ENCODE data around the gene GALNT18. TPM values are rescaled to one million over a fixed set of nuclear protein-coding genes. Genes with fewer than 3 reads are reported as not detected.

Gene GALNT18
- total RNA-seq, 1 experiment from 2014 or later: 4.0 TPM

DNA sequence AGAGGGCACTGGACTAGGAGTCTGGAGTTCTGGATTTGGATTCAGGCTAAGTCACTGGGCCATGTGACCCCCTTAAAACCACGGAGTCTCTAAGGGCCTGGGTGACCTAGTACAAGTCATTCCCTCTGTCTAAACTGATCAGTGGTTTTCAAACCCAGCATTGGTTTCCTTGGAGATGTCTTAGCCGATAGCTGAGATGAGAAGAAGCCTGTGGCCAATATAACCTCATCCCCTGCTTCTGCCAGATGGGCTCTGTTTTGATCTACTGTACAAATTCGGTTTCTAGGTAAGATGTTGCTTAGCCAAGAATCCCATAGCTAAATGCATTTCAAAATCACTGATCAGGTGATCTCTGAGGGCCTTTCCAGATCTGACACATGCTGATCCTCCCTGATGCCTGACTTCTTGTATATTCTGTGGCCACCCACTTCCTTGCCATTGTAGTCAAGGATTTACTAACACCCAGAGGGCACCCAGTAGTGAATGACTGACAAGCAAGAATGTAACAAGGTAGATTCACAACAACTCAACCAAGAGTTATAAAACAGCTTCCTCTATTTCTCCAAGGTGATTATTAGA is 53.1 kb downstream of the GALNT18 start:
- peak; percentile 20 for DNase-seq (ENCODE audit: low read depth)

DNA sequence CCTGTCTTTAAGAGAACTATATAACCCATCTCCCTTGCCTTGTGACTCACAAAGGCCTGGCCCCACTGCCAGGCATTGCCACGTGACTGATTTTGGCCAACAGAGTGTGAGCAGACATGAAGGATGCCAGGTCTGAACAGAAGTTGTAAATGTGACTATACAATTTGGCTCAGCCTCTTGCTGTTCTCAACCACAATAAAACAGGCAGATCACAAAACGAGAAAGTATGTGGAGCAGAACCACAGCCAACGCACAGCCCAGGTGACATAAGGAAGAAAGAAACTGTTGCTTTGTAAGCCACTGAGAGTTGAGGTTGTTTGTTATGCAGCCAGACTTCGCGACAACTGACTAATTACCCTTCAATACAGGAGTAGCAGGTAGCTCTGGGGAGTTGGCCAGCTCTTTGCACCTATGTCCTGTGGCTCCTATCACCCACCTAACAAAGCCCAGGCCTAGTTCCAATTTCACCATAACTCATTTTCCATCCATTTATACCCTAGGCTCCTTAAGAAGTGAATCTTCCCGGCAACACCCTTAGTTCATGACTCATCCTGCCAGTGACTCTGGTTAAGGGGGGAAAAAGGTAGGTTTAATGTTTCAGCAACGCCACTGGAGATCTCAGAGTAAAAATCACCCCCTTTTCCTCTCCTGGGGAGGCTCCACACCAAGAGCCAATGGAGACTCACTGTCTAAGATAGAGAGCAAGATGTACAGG is 53.7 kb downstream of the GALNT18 start:
- peak; percentile 22 for DNase-seq (ENCODE audit: low read depth)

DNA sequence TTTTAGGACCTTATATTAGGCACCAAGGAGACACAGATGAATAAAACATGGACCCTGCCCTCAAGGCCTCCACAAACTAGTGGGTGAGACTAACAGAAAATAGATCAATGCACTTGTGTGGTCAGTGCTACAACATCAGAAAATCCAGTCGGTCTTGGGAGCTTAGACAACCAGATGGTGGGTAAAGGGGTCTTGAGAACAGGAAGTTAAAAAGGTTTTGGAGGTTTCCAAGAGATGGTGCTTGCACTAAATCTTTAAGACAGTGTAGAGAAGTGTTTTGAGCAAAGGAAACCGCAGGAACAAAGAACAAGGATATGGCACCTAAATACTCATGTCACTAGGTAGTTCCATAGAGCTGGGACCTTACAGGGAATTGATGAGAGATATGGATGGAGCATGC is 56.2 kb downstream of the GALNT18 start:
- DNase-seq (ENCODE audit: low read depth): no peak

DNA sequence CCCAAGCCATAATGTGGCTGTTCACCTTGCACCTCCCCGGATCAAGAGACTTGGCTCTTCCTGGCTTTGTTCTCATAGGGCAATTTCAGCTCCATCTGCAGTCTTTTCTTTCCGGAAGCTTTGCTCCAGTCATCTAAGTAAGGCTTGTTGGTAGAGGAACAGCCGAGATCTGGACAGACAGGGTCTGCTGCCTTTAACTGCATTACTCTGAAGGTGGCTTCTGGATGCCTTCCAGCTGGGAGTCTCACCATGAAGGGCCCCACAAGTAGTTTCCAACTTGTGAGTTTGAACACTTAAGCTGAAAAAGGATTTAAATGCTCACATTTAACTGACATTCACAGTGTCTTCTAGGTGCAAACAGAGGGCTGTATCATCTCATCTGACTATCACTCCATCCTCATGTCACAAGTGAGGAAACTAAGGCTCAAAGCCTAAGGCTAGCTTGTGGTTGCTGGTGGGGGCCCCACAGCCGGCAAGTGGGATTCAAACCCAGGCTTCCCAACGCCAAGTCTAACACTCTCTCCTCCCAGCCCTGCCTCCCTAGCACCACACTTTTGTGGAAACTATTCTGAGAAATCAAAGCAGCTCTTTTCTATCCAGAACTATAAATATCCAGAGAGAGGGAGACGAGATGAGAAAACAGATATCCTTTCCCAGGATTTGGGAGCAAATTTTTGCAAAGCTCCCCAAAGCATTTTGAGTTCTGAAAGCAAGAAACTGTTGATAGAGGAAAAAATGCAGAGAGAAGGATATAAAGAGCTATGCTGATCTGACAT is 58.4 kb downstream of the GALNT18 start:
- no peak for DNase-seq (ENCODE audit: low read depth)

DNA sequence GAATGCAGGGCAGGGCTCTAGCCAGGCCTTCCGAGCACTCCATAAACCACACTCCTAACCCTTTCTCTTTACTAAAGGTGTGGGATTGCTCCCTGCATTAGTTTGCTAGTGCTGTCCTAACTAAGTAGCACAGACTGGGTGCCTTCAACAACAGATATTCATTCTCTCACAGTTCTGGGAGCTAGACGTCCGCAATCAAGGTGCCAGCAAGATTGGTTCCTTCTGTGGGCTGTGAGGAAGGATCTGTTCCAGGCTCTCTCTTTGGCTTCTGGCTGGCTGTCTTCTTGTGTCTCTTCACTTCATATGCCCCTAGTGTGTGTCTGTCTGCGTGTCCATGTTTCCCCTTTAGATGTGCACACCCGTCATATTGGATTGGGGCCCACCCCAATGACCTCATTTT is 59.8 kb downstream of the GALNT18 start:
- no peak for DNase-seq (ENCODE audit: low read depth)

DNA sequence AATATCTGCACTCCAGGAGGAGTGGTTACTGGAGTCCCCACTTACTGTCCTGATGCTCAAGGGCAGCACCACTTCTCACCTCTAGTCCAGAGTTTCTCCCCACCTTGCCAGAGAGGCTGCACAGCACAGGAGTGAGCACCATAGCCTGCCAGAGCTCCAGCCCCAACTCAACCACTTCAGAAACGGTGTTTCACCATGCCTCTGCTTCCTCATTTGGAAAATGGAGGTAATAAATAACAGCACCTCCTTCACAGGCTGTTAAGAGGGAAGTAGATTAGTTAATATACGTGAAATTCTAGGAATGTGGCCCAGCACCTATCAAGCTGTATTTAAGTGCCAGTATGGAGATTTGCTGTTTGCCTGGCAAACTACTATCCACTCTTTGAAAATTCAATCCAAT is 63.0 kb downstream of the GALNT18 start:
- no peak for DNase-seq (ENCODE audit: low read depth)

DNA sequence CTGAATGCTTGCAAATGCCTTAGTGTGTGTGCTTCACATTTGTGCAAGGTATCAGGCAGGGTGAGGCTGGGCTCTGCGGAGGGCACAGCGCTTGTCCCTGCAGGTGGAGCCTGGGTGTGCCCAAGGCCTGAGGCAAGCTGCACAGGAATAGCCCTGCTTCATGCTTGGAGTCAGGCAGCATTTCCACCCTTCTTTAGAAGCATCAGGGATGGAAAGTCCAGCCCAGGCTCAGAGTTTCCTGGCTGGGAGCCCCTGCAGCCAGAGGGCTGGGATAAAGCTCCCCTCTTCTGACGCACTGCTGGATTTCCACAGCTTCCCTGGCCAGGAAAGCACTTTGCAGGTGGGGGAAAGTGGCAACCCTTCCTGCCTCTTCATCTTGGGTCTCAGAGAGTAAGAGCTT is 63.4 kb downstream of the GALNT18 start:
- no peak for DNase-seq (ENCODE audit: low read depth)

DNA sequence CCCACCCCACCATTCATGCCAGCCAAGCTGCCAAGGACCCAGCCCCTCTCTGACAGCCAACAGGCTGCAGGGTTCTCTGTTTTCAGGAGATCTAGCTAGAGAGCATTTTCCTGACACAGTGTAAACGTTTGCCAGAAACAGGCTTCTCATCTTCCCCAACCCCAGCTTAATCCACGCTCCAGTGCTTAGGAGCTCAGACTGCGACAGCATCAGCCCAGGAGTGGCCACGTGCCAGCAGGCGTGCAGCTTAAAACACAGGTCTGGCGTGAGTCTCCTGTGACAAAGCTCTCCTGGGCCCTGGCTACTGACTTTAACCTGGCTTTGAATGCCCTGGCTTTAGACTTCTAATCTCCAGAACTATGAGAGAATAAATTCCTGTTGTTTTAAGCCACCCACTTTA is 66.6 kb downstream of the GALNT18 start:
- DNase-seq (ENCODE audit: low read depth): no peak

DNA sequence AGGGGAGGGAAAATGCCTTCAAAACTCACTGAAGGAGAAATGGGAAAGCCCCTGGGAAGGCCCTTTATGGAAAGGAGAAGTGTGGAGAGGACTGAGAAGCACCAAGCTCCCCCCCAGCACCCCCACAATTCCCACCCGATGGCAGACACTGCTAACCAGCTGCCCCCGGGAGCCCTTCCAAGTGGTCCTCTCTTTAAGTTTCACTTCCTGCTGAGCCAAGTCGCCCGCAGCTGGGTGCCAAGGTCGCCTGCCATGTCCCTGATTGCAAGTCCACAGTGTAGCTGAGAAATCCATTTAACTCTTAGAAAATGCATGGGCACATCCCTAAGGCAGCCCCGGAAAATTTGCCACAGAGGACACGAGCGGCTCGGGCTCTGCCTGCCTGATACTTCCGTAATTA is 68.2 kb downstream of the GALNT18 start:
- DNase-seq (ENCODE audit: low read depth): no peak

DNA sequence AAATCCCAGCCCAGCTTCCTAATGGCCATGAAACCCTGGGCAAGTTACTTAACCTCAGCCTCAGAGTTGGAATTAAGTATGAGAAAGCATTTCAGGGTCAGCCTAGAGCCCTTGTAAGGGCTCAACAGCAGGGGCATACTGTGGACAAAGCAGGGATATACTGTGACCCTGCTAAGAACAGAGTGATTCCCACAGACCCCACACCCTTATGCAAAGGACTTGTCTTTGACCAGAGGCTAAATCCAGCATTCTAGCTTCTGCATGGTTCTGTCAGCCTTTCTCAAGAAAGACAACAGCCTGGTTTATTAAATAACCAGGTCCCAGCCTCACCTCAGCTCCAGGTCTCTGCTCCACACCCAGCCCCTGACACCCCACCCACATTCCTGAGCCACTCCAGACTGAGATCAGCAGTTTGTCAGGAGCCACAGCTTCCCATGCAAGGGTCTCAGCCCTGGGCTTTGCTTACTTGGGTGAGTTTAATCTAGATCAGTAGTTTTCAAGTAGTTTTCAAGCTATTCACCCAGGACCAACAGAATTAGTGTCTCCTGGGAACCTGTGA is 69.2 kb downstream of the GALNT18 start:
- no peak for DNase-seq (ENCODE audit: low read depth)

DNA sequence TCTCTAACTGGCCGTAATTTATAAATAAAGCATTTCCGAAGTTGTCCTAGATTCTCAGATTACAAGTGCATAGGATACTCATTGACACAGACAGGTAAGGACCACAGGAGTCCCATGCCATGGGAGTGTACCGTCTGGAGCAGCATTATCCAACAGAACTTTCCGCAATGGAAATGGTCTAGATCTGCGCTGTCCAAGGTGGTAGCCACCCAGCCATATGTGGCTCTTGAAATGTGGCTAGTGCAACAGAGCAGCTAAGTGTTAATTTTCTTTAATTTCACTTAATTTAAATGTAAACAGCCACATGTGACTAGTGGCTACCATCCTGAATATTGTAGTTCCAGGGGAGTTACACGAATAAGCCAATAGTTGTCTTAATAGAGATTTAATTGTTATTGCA is 71.3 kb downstream of the GALNT18 start:
- DNase-seq (ENCODE audit: low read depth): no peak

DNA sequence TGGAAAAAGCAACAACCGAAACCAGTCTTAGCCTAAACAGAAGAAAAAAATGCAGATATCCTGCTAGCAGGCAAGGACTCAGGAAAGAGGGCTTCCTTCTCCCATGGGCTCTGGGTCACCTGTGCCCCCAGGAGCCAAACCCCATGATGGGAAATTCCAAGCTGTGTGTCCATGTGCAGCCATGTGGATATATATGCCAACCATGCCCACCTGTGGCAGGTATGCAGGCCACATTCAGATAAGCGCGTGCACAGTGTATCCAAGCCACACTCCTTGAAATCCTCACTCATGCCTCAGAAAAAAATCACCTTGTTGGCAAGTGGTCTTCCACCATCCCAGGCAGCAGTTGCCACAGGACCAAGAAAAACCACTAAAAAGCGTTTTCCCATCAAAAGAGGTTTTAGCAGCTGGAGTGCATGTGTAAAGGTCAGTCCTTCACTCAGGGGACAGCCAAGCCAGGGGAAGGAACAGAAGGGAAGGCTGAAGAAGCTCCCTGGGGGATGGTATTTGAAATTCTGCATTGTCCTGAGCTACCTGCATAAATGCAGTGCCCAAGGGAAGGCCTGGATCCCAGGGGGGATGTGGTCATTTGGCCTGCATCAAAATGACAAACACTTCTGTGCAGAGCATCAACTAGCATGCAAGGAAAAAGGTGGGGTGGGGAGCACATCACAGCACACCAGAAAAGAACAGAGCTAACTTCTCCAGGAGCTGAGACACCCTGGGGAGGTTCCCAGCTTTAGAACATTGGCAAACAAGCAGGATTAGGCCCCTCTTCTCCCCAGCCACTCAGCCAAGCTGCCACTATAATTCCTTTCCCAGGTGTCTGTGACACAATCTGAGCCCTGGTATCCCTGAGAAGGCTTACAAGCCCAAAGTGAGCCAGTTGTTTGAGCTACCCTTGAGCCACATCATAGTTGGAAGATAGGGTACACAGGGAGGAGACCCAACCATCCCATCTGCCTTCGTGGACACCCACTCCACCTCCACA is 76.2 kb downstream of the GALNT18 start:
- DNase-seq (ENCODE audit: low read depth): no peak

DNA sequence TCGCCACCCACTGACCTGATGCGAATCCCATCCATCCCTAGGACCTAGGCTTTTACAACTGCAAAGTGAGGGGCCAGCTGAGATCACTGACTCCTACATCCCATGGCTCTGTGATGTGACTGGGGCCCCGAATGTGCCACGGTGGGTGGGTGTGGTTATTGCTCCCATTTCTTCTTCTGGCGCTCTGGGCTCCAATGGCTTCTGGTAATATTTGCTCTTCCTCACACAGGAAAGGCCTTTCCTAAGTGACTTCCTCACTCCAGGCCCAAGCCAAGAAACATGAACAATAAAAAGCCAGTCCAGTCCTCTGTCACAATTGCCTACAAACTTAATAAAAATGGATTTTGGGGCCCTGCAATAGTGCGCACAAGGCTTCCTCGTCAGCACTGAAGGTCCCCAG is 78.1 kb downstream of the GALNT18 start:
- DNase-seq (ENCODE audit: low read depth): no peak

DNA sequence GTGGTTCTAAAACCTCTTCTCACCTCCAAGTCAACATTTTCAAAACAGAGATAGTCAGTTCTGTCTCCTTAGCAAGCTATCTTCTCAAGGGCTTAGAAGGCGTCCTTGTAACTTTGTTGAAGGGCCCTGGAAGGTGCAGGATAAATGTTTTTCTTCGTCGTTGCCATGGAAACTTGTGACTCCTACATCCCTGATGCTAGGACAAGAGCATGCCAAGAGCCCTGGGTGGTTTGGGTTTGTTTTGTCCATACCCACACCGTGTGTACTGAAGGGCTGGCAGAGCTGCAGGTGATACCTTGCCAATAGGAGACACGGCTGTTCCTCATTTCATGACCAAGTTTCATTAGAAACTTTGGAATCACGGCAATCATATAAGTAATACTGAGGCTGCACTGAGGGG is 81.6 kb downstream of the GALNT18 start:
- DNase-seq (ENCODE audit: low read depth): no peak

DNA sequence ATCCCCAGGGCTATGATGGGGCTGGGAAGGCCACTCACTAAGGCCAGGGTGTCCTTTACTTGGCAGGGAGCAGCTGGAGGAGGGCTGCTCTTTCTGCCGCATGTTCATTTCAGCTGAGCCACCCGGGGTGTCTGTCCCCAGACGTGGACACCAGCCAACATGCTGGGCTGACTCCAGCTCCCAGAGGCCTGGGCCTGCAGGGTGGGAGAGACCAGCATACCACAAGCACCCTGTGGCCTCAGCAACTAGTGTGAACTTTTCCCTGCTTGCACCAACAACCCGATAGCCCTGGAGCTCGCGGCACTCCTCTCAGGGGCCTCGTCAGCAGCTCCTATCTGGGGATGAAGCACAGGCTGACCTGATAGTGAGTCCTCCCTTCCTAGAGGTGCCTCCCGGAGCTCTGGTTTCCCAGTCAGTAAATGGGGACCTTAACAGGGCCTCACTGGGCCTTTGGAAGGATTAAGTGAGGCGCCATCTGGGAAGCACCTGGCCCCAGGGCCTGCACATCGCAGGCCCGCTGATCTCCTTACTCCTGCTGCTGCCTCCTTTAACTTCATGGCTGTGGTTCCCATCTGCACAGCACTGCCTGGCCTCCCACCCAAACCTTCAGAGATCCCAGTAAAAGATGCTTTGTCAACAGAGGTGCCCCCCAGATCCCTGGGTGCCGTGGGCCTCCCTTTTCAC is 83.4 kb downstream of the GALNT18 start:
- DNase-seq (ENCODE audit: low read depth): no peak

DNA sequence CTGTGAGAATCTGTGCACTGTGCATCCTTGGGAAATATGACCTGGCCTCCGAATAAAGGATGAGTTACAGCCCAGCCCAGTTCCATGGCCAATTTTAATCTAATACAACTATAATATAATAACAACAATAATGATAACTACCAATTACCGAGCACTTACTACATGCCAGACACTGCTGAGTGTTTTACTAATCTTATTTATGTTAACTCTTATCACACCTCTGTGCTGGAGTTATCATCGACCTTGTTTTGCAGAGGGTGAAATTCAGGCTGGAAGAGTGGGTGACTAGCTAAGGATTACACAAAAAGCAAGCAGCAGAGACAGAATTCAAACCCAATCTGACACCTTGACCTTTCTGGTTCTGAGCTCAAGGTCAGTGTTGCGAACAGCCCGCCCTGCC is 83.9 kb downstream of the GALNT18 start:
- DNase-seq (ENCODE audit: low read depth): no peak

DNA sequence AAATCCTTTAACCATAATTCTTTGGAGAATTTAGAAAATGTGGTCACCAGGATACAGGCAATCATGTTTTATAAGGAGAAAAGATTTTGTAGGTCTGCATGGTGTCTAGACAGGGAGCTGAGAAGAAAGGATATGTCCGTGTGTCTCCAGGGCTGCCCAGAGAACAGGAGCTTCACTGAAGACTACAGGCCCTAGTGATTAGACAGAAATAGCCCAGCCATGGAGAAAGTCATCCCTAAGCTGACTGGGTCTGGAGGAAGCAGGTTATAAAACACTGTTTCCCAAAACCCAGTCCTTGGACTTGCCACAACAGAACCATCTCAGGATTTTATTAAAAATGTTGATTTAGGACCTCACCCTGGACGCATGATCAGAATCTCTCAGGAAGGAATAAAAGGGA is 84.4 kb downstream of the GALNT18 start:
- DNase-seq (ENCODE audit: low read depth): no peak

DNA sequence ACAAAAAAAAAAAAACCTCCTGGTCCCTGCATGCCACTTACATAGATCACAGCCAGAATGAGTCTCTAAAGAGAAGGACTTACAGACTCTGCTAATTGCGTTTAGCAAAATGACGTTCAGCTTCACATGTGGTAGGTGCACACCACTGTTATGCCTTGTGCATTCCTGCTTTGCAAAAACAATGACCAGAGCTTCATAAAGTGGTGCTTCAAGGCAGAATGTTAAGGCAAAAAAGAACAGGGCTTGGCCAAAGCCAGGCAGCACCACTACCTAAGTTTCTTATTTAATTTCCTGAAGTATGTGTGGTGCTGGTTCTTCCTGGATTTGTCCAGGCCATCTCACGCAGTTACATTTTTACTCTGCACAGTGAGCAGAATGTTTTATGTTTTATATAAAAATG is 85.2 kb downstream of the GALNT18 start:
- no peak for DNase-seq (ENCODE audit: low read depth)

DNA sequence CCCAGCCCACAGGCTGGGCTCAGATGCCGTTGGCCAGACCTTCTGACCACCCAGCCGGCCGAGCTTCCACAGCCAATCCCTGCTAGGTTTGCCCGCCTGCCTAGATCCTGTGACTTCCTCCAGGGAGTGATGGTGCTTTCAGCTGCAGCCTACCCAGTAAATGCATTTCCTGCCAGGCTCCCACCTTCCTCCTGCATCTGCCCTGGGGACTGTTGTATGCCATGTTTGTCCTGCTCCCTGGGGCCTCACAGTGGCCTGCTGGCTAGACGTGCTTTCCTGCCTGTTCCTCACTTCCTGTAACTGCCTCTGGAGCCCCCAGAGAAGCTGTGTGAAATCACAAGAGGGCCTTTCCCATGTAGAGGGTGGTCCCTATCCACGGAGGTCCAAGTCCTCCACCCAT is 86.2 kb downstream of the GALNT18 start:
- DNase-seq (ENCODE audit: low read depth): no peak

DNA sequence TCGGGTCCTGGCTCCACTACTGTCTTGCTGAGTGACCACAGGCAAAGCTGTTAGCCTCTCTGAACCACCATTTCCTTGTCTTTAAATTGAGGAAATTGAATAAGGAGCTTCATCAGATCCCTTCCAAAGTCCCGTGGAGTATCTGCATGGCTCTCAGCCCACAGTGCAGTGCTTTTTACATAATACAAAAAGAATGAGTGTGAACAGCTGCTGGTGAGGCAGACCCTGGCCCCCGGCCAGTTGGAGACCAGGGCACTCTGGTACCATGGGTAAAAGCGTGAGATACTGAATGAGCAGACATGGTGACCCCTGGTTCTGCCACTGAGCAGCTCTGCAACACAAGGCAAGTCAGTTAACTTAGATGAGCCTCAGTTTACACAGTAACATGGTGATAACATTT is 86.8 kb downstream of the GALNT18 start:
- DNase-seq (ENCODE audit: low read depth): peak; percentile 76

DNA sequence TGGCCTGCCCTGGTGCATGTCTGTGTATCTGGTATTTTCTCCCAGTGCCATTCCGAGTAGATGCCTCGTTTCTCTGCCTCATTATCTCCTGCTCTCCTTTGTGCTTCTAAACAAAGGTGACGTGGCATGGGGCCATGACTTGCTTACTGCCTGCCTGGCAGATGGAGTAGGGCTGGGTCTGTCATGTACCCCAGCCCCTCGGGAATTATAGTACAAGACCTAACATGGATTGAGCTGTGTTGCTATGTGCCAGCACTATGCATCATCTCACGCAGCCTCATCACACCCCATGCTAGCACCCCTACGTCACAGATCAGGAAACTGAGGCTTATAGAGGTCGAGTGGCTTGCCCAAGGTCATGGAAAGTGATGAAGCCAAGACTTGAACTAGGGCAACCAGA is 88.1 kb downstream of the GALNT18 start:
- no peak for DNase-seq (ENCODE audit: low read depth)

Measured in LHCN-M2 (cell line).